GM10266 (cell line): Measurements from ENCODE around the gene MCM6.

Source experiments
- DNase-seq: peaks from one replicate; pipeline ENCODE4 v3.0.0; 2012; ENCODE audit errors: extremely low spot score
- CTCF ChIP-seq: IDR thresholded peaks from 2 replicates; pipeline ENCODE4 v1.5.1; 2012; ENCODE audit warnings: mild to moderate bottlenecking, low read depth; ENCODE audit not compliant: control insufficient read depth, insufficient read depth; ENCODE audit errors: missing control alignments

Gene MCM6

GRCh38 chr2:135845257-135845656 lies 31.0 kb downstream of the MCM6 start:
- no peak for DNase-seq
- no peak for TF ChIP-seq CTCF

GRCh38 chr2:135844301-135844895 lies 31.8 kb downstream of the MCM6 start:
- TF ChIP-seq CTCF: no peak
- no peak for DNase-seq

- TF ChIP-seq CTCF: no peak
- DNase-seq: no peak
Observed at GRCh38 chr2:135843671-135844070, 32.6 kb downstream of the MCM6 start.

- no peak for TF ChIP-seq CTCF
- no peak for DNase-seq
Observed at GRCh38 chr2:135840601-135841000, 35.6 kb downstream of the MCM6 start.

- no peak for TF ChIP-seq CTCF
- DNase-seq: no peak
Observed at GRCh38 chr2:135839713-135840112, 36.5 kb downstream of the MCM6 start.

GRCh38 chr2:135838502-135838901 lies 37.7 kb downstream of the MCM6 start:
- TF ChIP-seq CTCF: no peak
- no peak for DNase-seq

GRCh38 chr2:135836596-135837270 lies 39.5 kb downstream of the MCM6 start, which contains the start of gene LCT:
Gene LCT (minus strand): TSS chr2:135837184. CDS start chr2:135837169, 15 bp downstream.
- no peak for DNase-seq
- TF ChIP-seq CTCF: no peak
